ENCODE results near the gene CELF1. TPM values are rescaled to one million over a fixed set of nuclear protein-coding genes. Genes with fewer than 3 reads are reported as not detected.
A peak's percentile ranks its signal among the peaks of the same experiment; 100 is the strongest.

Gene CELF1
- total and polyA plus RNA-seq, 12 donors, result 24.4 to 97.0 (median 85.5) TPM

DNA sequence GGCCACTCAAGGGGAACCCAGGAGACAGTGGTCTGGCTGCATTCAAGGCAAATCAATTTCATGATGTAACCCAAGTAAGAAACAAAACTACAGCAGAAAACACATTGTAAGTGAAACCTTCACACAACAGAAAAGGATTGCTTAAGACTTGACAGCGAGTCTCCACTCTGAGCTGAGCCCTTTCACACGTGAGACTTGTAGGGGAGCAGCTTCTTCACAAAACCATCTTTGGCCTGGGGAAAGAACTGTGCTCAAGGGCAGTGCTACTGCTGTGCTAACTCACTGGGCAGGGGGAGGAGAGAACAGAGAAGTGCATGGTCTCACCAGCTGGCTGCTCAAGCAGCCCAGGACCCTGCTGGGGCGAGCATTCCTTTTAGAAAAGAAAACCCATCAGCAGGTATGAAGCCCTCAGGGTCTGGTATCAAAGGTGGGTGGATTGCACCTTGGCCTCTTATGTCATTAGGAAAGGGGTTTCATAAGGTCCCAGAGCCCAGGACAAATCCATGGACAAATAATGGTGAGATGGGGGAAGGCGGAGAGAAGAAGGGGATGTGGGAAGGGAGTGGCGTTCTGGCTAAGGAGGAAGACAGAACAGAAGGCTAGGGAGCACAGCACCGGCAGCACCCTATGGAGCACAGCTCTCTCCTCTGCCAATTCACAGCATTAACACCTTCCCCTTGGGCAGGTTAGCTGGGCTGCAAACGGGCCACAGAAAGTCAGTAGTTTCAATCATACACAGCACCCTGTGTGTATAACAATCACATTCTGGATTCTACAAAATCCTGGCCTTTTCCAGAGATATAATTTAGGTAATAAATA is 83.4 kb downstream of the CELF1 start:
- peak in 1 of 8 donors; percentile 6 for ATAC-seq
- Histone ChIP-seq H3K9me3 (no peaks in the 10 kb centered on the region), H3K4me3 (no peak overlapping the region), H3K36me3 (peaks cover 0 to 100% (median 50%) of the 10 kb centered on the region in 9 donors), H3K27ac (peak overlapping the region in 2 of 10 donors; percentile 16 to 44), H3K27me3 (no peaks in the 10 kb centered on the region), H3K4me1 (peaks cover 6 to 49% (median 35%) of the 10 kb centered on the region in 9 donors)
- WGBS, 2 donors, result 92% methylated on average over 7 of the region's 7 CpGs
- TF ChIP-seq, protein P1, sequence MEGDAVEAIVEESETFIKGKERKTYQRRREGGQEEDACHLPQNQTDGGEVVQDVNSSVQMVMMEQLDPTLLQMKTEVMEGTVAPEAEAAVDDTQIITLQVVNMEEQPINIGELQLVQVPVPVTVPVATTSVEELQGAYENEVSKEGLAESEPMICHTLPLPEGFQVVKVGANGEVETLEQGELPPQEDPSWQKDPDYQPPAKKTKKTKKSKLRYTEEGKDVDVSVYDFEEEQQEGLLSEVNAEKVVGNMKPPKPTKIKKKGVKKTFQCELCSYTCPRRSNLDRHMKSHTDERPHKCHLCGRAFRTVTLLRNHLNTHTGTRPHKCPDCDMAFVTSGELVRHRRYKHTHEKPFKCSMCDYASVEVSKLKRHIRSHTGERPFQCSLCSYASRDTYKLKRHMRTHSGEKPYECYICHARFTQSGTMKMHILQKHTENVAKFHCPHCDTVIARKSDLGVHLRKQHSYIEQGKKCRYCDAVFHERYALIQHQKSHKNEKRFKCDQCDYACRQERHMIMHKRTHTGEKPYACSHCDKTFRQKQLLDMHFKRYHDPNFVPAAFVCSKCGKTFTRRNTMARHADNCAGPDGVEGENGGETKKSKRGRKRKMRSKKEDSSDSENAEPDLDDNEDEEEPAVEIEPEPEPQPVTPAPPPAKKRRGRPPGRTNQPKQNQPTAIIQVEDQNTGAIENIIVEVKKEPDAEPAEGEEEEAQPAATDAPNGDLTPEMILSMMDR (IDR thresholded peaks at IDR 0.05), result no peak
- intact Hi-C loops (cut with DNase I), result loop anchor here in 4 of 10 donors (5.0 to 10.0 kb wide), 3 partner anchors 83 to 155 kb away; partner anchors contain the start of gene CELF1 (in 2 of the 4)
- no peak for DNase-seq

DNA sequence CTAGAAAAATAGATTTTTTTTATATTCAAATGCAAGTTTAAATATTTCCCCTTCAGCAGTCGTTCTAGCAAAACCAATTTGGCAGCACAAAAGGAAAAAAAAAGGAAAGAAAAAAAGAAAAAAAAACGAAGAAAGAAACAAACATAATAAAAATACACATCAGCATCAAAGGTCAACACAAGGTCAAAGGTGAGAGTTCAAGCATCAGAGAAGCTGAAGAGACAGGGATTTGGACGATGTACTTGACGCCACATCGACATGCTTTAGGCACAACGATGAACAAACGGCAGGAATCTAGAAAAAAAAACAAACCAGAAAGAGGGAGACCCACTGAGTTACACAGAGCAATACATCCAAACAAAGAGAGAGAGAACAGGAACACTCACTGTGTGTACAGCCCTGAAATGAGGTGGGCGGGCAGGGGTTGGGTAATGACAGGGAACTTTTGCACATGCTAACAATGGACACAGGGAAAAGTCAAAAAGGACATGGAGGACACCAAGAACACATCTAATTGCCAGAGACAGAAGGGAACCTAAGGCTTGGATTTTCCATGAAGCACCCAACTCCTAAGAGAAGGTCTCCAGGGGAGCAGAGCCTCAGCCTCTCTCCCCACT is 84.2 kb downstream of the CELF1 start:
- no peak for DNase-seq
- Histone ChIP-seq H3K4me1 (peaks cover 6 to 52% (median 35%) of the 10 kb centered on the region in 9 donors), H3K9me3 (no peaks in the 10 kb centered on the region), H3K27ac (peak overlapping the region in 2 of 10 donors; percentile 16 to 72), H3K27me3 (no peaks in the 10 kb centered on the region), H3K4me3 (no peak overlapping the region), H3K36me3 (peaks cover 0 to 100% (median 43%) of the 10 kb centered on the region in 9 donors)
- 70 to 75% methylated on average over 8 of the region's 8 CpGs for WGBS, 2 donors
- peak in 2 of 8 donors; percentile 6 to 43 for ATAC-seq
- intact Hi-C loops (cut with DNase I), result loop anchor here in 2 of 10 donors (5.0 kb wide), 1 partner anchor 84 kb away; the partner anchor contains the start of gene CELF1 (in 2 of the 2)
- TF ChIP-seq, protein P1 (IDR thresholded peaks at IDR 0.05), result no peak

DNA sequence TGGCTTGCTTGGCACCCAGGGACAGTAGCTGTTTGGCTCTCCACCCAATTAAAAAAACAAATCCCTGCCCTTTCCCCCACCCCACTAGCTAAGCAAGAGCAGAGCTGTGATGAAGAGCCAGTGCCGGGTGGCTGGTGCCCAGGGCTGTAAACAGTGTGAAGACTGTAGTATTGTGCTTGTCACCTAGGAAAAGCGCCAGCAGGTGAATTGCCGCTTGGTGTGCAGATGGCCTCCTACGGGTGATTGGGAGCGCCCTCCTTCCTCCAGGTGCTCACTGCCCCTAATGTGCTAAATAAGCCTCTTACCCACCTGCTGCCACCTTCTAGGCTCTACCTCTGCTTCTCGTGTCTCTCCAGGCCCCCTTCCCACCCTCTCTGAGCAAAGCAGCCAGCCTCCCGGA is 85.6 kb downstream of the CELF1 start:
- TF ChIP-seq, protein P1 (IDR thresholded peaks at IDR 0.05), result no peak
- Histone ChIP-seq H3K9me3 (no peaks in the 10 kb centered on the region), H3K4me3 (no peak overlapping the region), H3K36me3 (peaks cover 0 to 94% (median 32%) of the 10 kb centered on the region in 9 donors), H3K27me3 (no peaks in the 10 kb centered on the region), H3K4me1 (peaks cover 6 to 52% (median 35%) of the 10 kb centered on the region in 9 donors), H3K27ac (peak overlapping the region in 9 of 10 donors; percentile 28 to 79 (median 62))
- 85 to 87% methylated on average over 7 of the region's 7 CpGs for WGBS, 2 donors
- peak in 5 of 8 donors; percentile 8 to 23 (median 18) for ATAC-seq
- intact Hi-C loops (cut with DNase I), result loop anchor here in 2 of 10 donors (5.0 kb wide), 1 partner anchor 85 kb away; the partner anchor contains the start of gene CELF1 (in 2 of the 2)
- DNase-seq, result no peak

DNA sequence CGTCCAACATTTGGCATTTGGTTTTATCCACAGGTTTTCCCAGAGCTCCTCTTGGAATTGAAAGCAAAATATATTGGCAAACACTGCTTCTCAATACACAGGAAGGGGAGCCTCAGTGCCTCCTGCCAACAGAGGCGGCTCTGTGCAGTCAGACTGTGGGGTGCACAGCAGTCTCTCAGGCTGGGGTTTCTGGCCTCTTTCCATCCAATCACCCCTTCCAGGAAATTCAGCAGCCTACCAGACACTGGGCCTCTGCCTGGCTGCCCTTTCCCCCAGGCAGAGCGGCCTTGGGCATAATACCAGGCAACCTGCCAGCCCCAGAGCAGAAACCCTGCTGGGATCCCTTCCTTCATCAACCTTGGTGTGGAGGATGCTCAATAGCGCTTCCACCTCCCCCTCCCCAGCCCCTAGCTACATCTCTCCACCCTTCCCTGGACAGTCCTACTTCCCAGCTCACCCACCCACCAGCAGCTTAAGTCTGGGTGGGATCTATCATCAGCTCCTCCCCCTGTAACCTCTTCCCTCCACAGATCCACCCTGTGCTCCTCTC is 86.2 kb downstream of the CELF1 start:
- TF ChIP-seq, protein P1 (IDR thresholded peaks at IDR 0.05), result no peak
- DNase-seq, result peak; percentile 37 to 45
- intact Hi-C loops (cut with DNase I), result loop anchor here in 2 of 10 donors (5.0 kb wide), 1 partner anchor 86 kb away; the partner anchor contains the start of gene CELF1 (in 2 of the 2)
- Histone ChIP-seq H3K9me3 (no peaks in the 10 kb centered on the region), H3K4me3 (peak overlapping the region in 1 of 10 donors; percentile 27), H3K27ac (peak overlapping the region in 9 of 10 donors; percentile 28 to 79 (median 62)), H3K36me3 (peaks cover 0 to 94% (median 26%) of the 10 kb centered on the region in 9 donors), H3K4me1 (peaks cover 6 to 52% (median 35%) of the 10 kb centered on the region in 9 donors), H3K27me3 (no peaks in the 10 kb centered on the region)
- ATAC-seq, result peak; percentile 50 to 74 (median 70)
- 14 to 17% methylated on average over 4 of the region's 4 CpGs for WGBS, 2 donors
